ENCODE measurements around the gene LRRD1. TPM values are rescaled to one million over a fixed set of nuclear protein-coding genes. Genes with fewer than 3 reads are reported as not detected.

Gene LRRD1
- total and polyA plus RNA-seq, 10 of the 15 experiments (the other 5 are each of a cell fraction or from before 2014, with no cell fraction given) = 0.04 to 0.06 TPM; not detected in 8

DNA sequence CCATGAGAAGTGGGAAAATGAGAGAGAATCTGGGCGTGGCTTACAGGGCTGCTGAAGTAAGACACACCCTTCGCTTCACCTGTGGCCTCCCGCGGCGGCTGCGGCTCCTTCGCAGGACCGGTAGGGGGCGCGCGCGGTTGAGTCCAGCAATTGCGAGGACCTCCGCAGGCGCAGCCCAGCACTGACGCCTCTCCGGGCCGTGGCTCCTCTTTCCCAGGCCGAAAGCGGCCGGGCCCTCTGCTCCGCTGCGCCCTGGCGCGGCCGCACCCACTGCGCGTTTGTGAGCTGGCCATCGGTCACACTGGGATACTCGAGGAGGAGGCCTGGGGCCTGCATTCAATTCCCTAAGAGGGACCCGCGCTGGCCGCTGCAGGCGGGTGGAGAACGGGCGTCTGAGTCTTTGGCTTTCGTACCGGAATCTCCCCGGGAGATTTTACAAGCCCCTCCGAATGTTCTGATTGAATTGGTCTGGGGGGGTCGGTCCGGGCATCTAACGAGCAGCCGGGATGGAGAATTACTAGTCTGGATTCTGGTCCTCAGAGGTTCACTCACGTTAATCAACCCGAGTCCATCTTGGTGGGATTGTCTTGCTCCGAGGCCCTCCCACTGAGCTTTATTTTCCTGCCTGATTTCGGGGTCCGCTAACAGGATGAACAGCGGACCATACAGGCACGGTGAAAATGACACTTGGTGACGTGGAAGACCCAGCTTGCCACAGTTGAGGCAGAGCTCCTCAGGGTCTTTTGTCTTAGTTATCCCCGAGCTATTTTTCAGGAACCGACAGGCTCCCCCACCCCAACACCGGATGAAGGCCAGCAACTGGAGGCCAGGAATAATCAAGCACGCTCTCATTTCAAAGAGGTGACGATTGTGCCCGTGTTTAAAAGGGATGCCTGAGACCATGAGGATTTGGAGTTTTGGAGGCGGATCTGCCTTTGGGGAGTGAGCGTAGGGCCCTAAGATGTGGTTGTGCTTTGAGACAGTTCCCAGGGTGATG is at the start of gene LRRD1 (continued):
- TF ChIP-seq RBBP5 (conservative IDR thresholded peaks at IDR 0.05) (no peak), PAX8 (IDR thresholded peaks at IDR 0.05) (no peak), ESRRA (IDR thresholded peaks at IDR 0.05; ENCODE audit: low read length) (no peak), SREBF2 (IDR thresholded peaks at IDR 0.05; ENCODE audit: low read length) (no peak), RUNX3 (IDR thresholded peaks at IDR 0.05; ENCODE audit: low read length) (peak; percentile 28; the same call in 1 of the 2 replicates), EP300 (IDR thresholded peaks at IDR 0.05; ENCODE audit: borderline replicate concordance in 1 of 2, control insufficient read depth in 1 of 2, low read depth in 2 of 2, low read length in 2 of 2) (no peak), RAD51 (IDR thresholded peaks at IDR 0.05) (no peak), NR2F1 (conservative IDR thresholded peaks at IDR 0.05) (peak; percentile 40), SREBF1 (IDR thresholded peaks at IDR 0.05; ENCODE audit: low read length) (no peak), SMC3 (IDR thresholded peaks at IDR 0.05; ENCODE audit: borderline replicate concordance, low read length) (peak; percentile 61), IKZF1 (conservative IDR thresholded peaks at IDR 0.05) (no peak; the same call in 1 of the 2 replicates), YBX1 (IDR thresholded peaks at IDR 0.05) (no peak), ZNF207 (IDR thresholded peaks at IDR 0.05; ENCODE audit: borderline replicate concordance) (no peak), MYC (IDR thresholded peaks at IDR 0.05; ENCODE audit: insufficient read depth, insufficient read length, insufficient replicate concordance, low read length, severe bottlenecking) (no peak), HDAC2 (IDR thresholded peaks at IDR 0.05) (no peak), STAT3 (IDR thresholded peaks at IDR 0.05; ENCODE audit: low read depth, low read length) (no peak), ZNF274 (IDR thresholded peaks at IDR 0.05; ENCODE audit: insufficient read depth, insufficient read length) (no peak), SPI1 (IDR thresholded peaks at IDR 0.05; ENCODE audit: borderline replicate concordance, insufficient read depth, low read depth, low read length) (no peak), GABPA (IDR thresholded peaks at IDR 0.05; ENCODE audit: low read depth) (no peak), TARDBP (IDR thresholded peaks at IDR 0.05; ENCODE audit: borderline replicate concordance) (no peak), TBL1XR1 (IDR thresholded peaks at IDR 0.05; ENCODE audit: low read depth, low read length) (no peak)
- TF ChIP-seq, protein P1, sequence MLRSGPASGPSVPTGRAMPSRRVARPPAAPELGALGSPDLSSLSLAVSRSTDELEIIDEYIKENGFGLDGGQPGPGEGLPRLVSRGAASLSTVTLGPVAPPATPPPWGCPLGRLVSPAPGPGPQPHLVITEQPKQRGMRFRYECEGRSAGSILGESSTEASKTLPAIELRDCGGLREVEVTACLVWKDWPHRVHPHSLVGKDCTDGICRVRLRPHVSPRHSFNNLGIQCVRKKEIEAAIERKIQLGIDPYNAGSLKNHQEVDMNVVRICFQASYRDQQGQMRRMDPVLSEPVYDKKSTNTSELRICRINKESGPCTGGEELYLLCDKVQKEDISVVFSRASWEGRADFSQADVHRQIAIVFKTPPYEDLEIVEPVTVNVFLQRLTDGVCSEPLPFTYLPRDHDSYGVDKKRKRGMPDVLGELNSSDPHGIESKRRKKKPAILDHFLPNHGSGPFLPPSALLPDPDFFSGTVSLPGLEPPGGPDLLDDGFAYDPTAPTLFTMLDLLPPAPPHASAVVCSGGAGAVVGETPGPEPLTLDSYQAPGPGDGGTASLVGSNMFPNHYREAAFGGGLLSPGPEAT (IDR thresholded peaks at IDR 0.05; ENCODE audit: low read depth) = no peak
- TF ChIP-seq, protein P2, sequence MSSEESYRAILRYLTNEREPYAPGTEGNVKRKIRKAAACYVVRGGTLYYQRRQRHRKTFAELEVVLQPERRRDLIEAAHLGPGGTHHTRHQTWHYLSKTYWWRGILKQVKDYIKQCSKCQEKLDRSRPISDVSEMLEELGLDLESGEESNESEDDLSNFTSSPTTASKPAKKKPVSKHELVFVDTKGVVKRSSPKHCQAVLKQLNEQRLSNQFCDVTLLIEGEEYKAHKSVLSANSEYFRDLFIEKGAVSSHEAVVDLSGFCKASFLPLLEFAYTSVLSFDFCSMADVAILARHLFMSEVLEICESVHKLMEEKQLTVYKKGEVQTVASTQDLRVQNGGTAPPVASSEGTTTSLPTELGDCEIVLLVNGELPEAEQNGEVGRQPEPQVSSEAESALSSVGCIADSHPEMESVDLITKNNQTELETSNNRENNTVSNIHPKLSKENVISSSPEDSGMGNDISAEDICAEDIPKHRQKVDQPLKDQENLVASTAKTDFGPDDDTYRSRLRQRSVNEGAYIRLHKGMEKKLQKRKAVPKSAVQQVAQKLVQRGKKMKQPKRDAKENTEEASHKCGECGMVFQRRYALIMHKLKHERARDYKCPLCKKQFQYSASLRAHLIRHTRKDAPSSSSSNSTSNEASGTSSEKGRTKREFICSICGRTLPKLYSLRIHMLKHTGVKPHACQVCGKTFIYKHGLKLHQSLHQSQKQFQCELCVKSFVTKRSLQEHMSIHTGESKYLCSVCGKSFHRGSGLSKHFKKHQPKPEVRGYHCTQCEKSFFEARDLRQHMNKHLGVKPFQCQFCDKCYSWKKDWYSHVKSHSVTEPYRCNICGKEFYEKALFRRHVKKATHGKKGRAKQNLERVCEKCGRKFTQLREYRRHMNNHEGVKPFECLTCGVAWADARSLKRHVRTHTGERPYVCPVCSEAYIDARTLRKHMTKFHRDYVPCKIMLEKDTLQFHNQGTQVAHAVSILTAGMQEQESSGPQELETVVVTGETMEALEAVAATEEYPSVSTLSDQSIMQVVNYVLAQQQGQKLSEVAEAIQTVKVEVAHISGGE (CRISPR knock-in tag; IDR thresholded peaks at IDR 0.05) = no peak
- TF ChIP-seq, protein P3, sequence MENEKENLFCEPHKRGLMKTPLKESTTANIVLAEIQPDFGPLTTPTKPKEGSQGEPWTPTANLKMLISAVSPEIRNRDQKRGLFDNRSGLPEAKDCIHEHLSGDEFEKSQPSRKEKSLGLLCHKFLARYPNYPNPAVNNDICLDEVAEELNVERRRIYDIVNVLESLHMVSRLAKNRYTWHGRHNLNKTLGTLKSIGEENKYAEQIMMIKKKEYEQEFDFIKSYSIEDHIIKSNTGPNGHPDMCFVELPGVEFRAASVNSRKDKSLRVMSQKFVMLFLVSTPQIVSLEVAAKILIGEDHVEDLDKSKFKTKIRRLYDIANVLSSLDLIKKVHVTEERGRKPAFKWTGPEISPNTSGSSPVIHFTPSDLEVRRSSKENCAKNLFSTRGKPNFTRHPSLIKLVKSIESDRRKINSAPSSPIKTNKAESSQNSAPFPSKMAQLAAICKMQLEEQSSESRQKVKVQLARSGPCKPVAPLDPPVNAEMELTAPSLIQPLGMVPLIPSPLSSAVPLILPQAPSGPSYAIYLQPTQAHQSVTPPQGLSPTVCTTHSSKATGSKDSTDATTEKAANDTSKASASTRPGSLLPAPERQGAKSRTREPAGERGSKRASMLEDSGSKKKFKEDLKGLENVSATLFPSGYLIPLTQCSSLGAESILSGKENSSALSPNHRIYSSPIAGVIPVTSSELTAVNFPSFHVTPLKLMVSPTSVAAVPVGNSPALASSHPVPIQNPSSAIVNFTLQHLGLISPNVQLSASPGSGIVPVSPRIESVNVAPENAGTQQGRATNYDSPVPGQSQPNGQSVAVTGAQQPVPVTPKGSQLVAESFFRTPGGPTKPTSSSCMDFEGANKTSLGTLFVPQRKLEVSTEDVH (IDR thresholded peaks at IDR 0.05; ENCODE audit: low read depth, partially characterized antibody) = no peak

All from GM12878 (cell line).